Smooth muscle cell (in vitro differentiated cells): ENCODE measurements around the gene MAPK10. TPM values are rescaled to one million over a fixed set of nuclear protein-coding genes. Genes with fewer than 3 reads are reported as not detected.

Experiments used
- DNase-seq: peaks from one replicate; lab custom pipeline; 2025; ENCODE audit not compliant: unreplicated experiment; lab: John Stamatoyannopoulos, UW
- H2AFZ ChIP-seq: fragments of 200-600 bp; sonication (generic); 2 replicates; pipeline ENCODE4 v1.6.0; 2016; ENCODE audit warnings: antibody characterized with exemption, low read depth, mild to moderate bottlenecking
- H3F3A ChIP-seq: fragments of 200-600 bp; sonication (generic); 2 replicates; pipeline ENCODE4 v1.6.0; 2017; ENCODE audit warnings: antibody characterized with exemption, low read depth
- H3K27ac ChIP-seq: fragments of 200-600 bp; sonication (generic); 2 replicates; pipeline ENCODE4 v1.5.1; 2016; ENCODE audit warnings: low read depth, mild to moderate bottlenecking
- H3K27me3 ChIP-seq: fragments of 200-600 bp; sonication (generic); 2 replicates; pipeline ENCODE4 v1.6.1; 2016; ENCODE audit warnings: low read depth, mild to moderate bottlenecking
- H3K36me3 ChIP-seq: fragments of 200-600 bp; sonication (generic); 2 replicates; pipeline ENCODE4 v1.5.1; 2016; ENCODE audit warnings: low read depth
- H3K4me1 ChIP-seq: fragments of 200-600 bp; sonication (generic); 2 replicates; pipeline ENCODE4 v1.5.1; 2016; ENCODE audit warnings: low read depth
- H3K4me2 ChIP-seq: fragments of 200-600 bp; sonication (generic); 2 replicates; pipeline ENCODE4 v1.6.0; 2016; ENCODE audit warnings: mild to moderate bottlenecking
- H3K4me3 ChIP-seq: fragments of 200-600 bp; sonication (generic); 2 replicates; pipeline ENCODE4 v1.5.1; 2016; ENCODE audit warnings: mild to moderate bottlenecking
- H3K79me2 ChIP-seq: fragments of 200-600 bp; sonication (generic); 2 replicates; pipeline ENCODE4 v1.6.0; 2016; ENCODE audit warnings: low read depth, mild to moderate bottlenecking
- H3K9ac ChIP-seq: fragments of 200-600 bp; sonication (generic); 2 replicates; pipeline ENCODE4 v1.6.0; 2016; ENCODE audit warnings: low read depth
- H3K9me3 ChIP-seq: fragments of 200-600 bp; sonication (generic); replicated peaks from 2 replicates; pipeline ENCODE4 v1.5.1; 2016; ENCODE audit warnings: low read depth
- H4K20me1 ChIP-seq: fragments of 200-600 bp; sonication (generic); 2 replicates; pipeline ENCODE4 v1.6.0; 2016; ENCODE audit warnings: low read depth
- CTCF ChIP-seq: fragments of 200-600 bp; sonication (generic); IDR thresholded peaks from 2 replicates; pipeline ENCODE4 v1.5.1; 2017; ENCODE audit warnings: borderline replicate concordance, mild to moderate bottlenecking, antibody characterized with exemption; ENCODE audit not compliant: insufficient read depth, poor library complexity, severe bottlenecking
- WGBS: methylation state at CpG from one replicate; pipeline ENCODE4 v1.1.7; 2016; ENCODE audit warnings: low lambda C conversion rate; 5-methylcytosine and 5-hydroxymethylcytosine counted together
- polyA plus RNA-seq: library from polyadenylated mRNA; unstranded; fragments of >200 nt; fragmentation: Nextera tagmentation; extraction: Ambion mirVana; gene quantifications from 2 replicates; pipeline ENCODE4 v1.2.1, GENCODE V29; 2016
- total RNA-seq: library from RNA; depleted of rRNA; stranded (reverse); fragments of >200 nt; gene quantifications from 2 replicates; pipeline ENCODE4 v1.2.3, GENCODE V29; 2014

MAPK10 gene
- total and polyA plus RNA-seq, 2 experiments from 2014 or later = 2.4 to 13.3 TPM

DNA sequence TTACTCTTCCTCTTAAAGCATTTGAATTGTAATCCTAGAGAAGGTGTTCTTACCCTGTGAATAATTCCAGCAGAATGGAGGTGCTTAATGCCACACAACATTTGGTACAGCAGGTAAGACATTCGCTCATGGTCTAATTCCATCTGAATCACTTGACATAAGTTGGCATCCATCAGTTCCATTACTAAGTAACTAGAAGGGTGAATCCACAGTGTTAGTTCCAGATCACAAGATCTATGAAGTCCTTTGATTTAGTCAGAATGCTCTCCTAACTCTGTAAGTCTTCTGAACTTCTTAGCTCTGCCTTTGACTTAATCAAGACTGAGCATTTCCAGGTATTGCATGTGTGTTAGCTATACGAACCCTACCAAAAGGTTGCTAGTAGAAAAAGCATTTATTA is 258.0 kb downstream of the MAPK10 start:
- no peaks in the 10 kb centered on the region for H3K27me3 ChIP-seq
- H2AFZ ChIP-seq = no peak overlapping the region
- no peaks in the 10 kb centered on the region for H3K36me3 ChIP-seq
- TF ChIP-seq CTCF = no peak
- no peak overlapping the region for H3K9ac ChIP-seq
- 93% methylated on average over 2 of the region's 2 CpGs for WGBS
- DNase-seq = no peak
- no peak overlapping the region for H3K4me3 ChIP-seq
- H4K20me1 ChIP-seq = no peaks in the 10 kb centered on the region
- H3K4me1 ChIP-seq = no peaks in the 10 kb centered on the region
- H3K9me3 ChIP-seq = no peaks in the 10 kb centered on the region
- no peak overlapping the region for H3K27ac ChIP-seq
- no peak overlapping the region for H3K4me2 ChIP-seq
- no peaks in the 10 kb centered on the region for H3F3A ChIP-seq
- H3K79me2 ChIP-seq = no peaks in the 10 kb centered on the region

DNA sequence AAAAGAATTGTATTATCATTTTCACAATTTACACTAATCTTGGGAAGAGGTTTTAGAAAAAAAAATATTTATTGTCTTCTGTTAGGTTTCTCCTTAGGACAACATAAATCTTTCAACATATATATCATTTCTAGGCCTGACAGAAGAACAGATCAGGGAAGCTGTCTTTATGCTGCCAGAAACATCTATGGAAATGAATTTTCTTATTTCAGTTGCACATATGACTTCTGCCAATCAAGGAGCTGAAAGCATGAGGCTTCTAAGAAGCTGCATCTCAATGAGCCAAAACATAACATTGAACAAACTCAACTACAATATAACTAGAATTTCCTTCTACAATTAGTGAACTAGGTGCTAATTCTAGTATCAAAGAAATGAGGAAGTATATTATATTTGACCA is 258.4 kb downstream of the MAPK10 start:
- Histone ChIP-seq H3K79me2 (no peaks in the 10 kb centered on the region), H3K4me1 (no peaks in the 10 kb centered on the region), H3K9ac (no peak overlapping the region), H3K9me3 (no peaks in the 10 kb centered on the region), H2AFZ (no peak overlapping the region), H3K4me2 (no peak overlapping the region), H3K36me3 (no peaks in the 10 kb centered on the region), H3K4me3 (no peak overlapping the region), H3K27me3 (no peaks in the 10 kb centered on the region), H3F3A (no peaks in the 10 kb centered on the region), H4K20me1 (no peaks in the 10 kb centered on the region), H3K27ac (no peak overlapping the region)
- TF ChIP-seq CTCF = no peak
- no peak for DNase-seq

DNA sequence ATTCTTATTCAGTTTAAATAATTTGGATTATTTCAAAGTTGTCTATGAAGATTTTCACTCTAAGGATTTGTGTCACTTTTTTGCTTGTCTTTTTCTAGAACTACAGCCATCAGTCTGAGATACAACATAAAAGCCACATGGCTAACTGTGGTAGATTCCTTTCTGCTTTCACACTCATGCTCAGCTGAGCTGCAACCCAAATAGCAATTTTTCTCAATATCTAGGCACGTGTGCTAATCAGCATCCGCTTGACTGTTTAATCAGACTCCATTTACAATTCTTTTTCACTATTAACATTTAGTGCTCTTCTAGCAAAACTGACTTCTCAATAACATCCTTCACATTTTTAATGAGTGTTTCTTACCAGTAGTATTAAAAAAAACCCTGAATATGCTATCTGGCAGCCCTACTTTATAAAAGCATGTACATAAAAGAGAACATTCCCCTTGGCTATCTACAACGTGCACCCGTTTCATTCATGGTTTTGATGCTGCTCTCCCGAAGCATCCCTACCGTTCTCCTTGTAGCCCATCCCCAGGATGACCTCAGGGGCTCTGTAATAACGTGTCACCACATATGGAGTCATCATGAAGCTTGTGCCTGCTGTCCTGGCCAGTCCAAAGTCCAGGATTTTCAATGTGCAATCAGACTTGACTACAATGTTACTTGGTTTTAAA is 259.2 kb downstream of the MAPK10 start:
- Histone ChIP-seq H3K9ac (no peak overlapping the region), H4K20me1 (no peaks in the 10 kb centered on the region), H3K4me1 (no peaks in the 10 kb centered on the region), H3K36me3 (no peaks in the 10 kb centered on the region), H3K4me3 (no peak overlapping the region), H3K27me3 (no peaks in the 10 kb centered on the region), H3K79me2 (no peaks in the 10 kb centered on the region), H3K27ac (no peak overlapping the region), H3K9me3 (no peaks in the 10 kb centered on the region), H3F3A (no peaks in the 10 kb centered on the region), H3K4me2 (no peak overlapping the region), H2AFZ (no peak overlapping the region)
- no peak for TF ChIP-seq CTCF
- 93% methylated on average over 7 of the region's 7 CpGs for WGBS
- no peak for DNase-seq

DNA sequence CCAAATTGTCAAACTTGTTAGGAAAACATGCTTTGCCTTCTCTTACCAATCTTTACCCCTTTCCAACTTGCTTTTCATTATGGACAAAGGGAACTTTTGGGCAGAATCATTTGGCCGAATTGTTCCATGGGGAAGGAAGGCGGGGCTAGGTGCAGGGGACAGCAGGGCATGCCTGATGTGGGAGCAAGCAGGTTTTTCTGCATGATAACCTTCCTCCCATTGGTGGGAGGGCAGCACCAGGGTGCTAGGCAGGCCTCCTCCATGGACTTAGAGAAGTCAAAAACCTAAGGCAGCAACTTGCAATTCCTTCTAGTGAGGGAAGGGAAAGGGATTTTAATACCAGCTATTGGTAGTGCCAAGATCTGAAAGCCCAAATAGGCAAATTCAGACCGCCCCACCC is 260.5 kb downstream of the MAPK10 start:
- Histone ChIP-seq H3K9me3 (no peaks in the 10 kb centered on the region), H2AFZ (no peak overlapping the region), H3K27ac (no peak overlapping the region), H3K4me3 (no peak overlapping the region), H3K4me2 (no peak overlapping the region), H4K20me1 (no peaks in the 10 kb centered on the region), H3K36me3 (no peaks in the 10 kb centered on the region), H3K79me2 (no peaks in the 10 kb centered on the region), H3K9ac (no peak overlapping the region), H3K27me3 (no peaks in the 10 kb centered on the region), H3F3A (no peaks in the 10 kb centered on the region), H3K4me1 (no peaks in the 10 kb centered on the region)
- DNase-seq = no peak
- TF ChIP-seq CTCF = no peak
- 97% methylated on average over 3 of the region's 3 CpGs for WGBS
